Upper lobe of left lung (tissue), 4 donors: Measurements from ENCODE around the gene TRIM34.

ENCODE experiments used
- CTCF ChIP-seq, 6 experiments: fragments of 450-650 bp in 4 of 6; fragments of 200-600 bp in 2 of 6; sonication (generic) in 2 of 6; IDR thresholded peaks; one replicate each; pipeline ENCODE4 v1.5.1; 2016 to 2019; ENCODE audit warnings: antibody characterized with exemption in 6 of 6
- EP300 ChIP-seq, 4 donors: sonication (generic); formaldehyde crosslinking; IDR thresholded peaks; one replicate each; pipeline ENCODE4 v1.5.1; 2017; ENCODE audit warnings: antibody characterized with exemption in 4 of 4, control low read depth in 2 of 4
- POLR2A ChIP-seq, 4 donors: fragments of 450-650 bp; IDR thresholded peaks; one replicate each; pipeline ENCODE4 v1.5.1; 2016 to 2017; ENCODE audit warnings: antibody characterized with exemption in 4 of 4, mild to moderate bottlenecking in 2 of 4

- TF ChIP-seq CTCF (IDR thresholded peaks at IDR 0.05) (no peak), POLR2A (IDR thresholded peaks at IDR 0.05) (no peak), EP300 (IDR thresholded peaks at IDR 0.05) (no peak)
Measured at GRCh38 chr11:5575152-5575551, 49.6 kb upstream of the TRIM34 start.
